ENCODE measurements around the gene YEATS4.

YEATS4 gene

DNA sequence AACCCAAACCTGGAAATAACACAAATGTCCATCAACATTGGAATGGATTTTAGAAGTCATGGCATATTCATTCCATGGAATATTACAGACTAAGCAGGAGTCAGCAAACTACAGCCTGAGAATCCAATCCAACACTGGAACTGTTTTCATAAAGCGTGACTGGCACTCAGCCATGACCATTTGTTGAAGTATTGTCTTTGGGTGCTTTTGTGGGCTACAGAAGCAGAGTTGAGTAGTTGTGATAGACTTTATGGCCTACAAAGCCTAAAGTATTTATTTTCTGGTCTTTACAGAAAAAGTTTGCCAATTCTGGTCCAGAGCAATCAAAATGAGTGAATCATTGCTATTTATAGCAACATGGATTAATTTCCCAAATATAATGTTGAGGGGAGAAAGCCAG lies 76.1 kb downstream of the YEATS4 start:
- peak; percentile 27 for DNase-seq (ENCODE audit: low spot score)

- DNase-seq (ENCODE audit: low spot score) = no peak
These were observed 77.5 kb downstream of the YEATS4 start for GRCh38 chr12:69437073-69437472.

- DNase-seq (ENCODE audit: low spot score) = no peak
These were observed 79.0 kb downstream of the YEATS4 start for GRCh38 chr12:69438539-69438938.

DNA sequence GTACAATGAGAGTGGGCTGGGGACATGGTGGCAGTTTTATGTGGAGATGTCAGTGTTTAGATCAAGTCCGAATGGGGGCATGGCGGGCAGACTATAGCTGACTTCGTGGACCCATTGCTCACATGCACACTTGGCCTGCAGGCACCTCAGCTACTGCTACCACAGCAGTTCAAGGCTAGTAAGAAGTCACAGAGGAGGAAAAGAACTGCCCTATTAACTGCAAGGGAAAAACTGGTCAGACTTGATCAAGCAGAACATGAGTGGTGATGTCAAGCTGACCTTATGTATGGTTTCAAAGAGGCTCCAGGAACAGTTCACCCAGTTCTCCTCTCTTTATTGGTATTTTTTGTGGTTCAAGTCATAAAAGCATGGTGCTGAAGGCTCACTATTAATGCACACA lies 80.5 kb downstream of the YEATS4 start:
- no peak for DNase-seq (ENCODE audit: low spot score)

Data from Ammon's horn (tissue), 1 donor.